ENCODE results near the gene EPS8.

EPS8 gene

GRCh38 chr12:15808250-15808649 is 19.1 kb upstream of the EPS8 start:
- no peak for DNase-seq
- no peak overlapping the region for H3K27ac ChIP-seq (ENCODE audit: low read length, poor library complexity, severe bottlenecking)

GRCh38 chr12:15806826-15807225 is 17.6 kb upstream of the EPS8 start:
- H3K9ac ChIP-seq (ENCODE audit: low read length): no peak overlapping the region
- no peak overlapping the region for H3K23ac ChIP-seq (ENCODE audit: low read length in 2 of 2)
- no peak overlapping the region for H3K14ac ChIP-seq (ENCODE audit: low read length in 2 of 2)
- no peaks in the 10 kb centered on the region for H3K36me3 ChIP-seq (ENCODE audit: control insufficient read depth in 1 of 2, insufficient read depth in 2 of 2, low read depth in 1 of 2, low read length in 2 of 2)
- H2BK120ac ChIP-seq (ENCODE audit: low read depth, low read length): no peak overlapping the region
- H2BK12ac ChIP-seq (ENCODE audit: low read length in 2 of 2): peak overlapping the region in 1 of 2 experiments; percentile 75
- no peak overlapping the region for H3K4me2 ChIP-seq (ENCODE audit: low read length, poor library complexity, severe bottlenecking)
- no peak overlapping the region for H2AFZ ChIP-seq (ENCODE audit: low read depth, low read length)
- H2BK5ac ChIP-seq (ENCODE audit: low read depth, low read length, poor library complexity, severe bottlenecking): no peak overlapping the region
- H3K27me3 ChIP-seq (ENCODE audit: control insufficient read depth in 1 of 2, insufficient read depth in 1 of 2, low read length in 2 of 2): no peaks in the 10 kb centered on the region
- DNase-seq: no peak
- H3K4ac ChIP-seq (ENCODE audit: low read depth in 1 of 2, low read length in 2 of 2): no peak overlapping the region
- H3K9me3 ChIP-seq (ENCODE audit: control insufficient read depth, low read length): no peaks in the 10 kb centered on the region
- no peak overlapping the region for H4K8ac ChIP-seq (ENCODE audit: low read length)
- H3K4me1 ChIP-seq (ENCODE audit: control insufficient read depth, insufficient read depth, low read depth, low read length): peaks cover 2% of the 10 kb centered on the region
- no peaks in the 10 kb centered on the region for H3K79me1 ChIP-seq (replicated peaks; ENCODE audit: low read length, poor library complexity, severe bottlenecking)
- no CpG with 5 or more reads among the region's 1 CpG for WGBS
- no peak overlapping the region for H2AK5ac ChIP-seq (ENCODE audit: low read length, severe bottlenecking)
- no peak overlapping the region for H3K18ac ChIP-seq (ENCODE audit: low read depth in 1 of 2, low read length in 2 of 2)
- H2BK15ac ChIP-seq (ENCODE audit: low read depth, poor library complexity, severe bottlenecking): no peak overlapping the region
- no peak overlapping the region for H4K91ac ChIP-seq (ENCODE audit: low read length)
- no peak overlapping the region for H3K4me3 ChIP-seq (ENCODE audit: insufficient read depth in 1 of 2, low read depth in 1 of 2, low read length in 2 of 2)
- H3K27ac ChIP-seq (ENCODE audit: low read length, poor library complexity, severe bottlenecking): no peak overlapping the region

More at GRCh38 chr12:15808250-15808649, 19.1 kb upstream of the EPS8 start:
- Histone ChIP-seq H3K23ac (ENCODE audit: low read length in 2 of 2) (no peak overlapping the region), H3K79me1 (replicated peaks; ENCODE audit: low read length, poor library complexity, severe bottlenecking) (no peaks in the 10 kb centered on the region), H3K18ac (ENCODE audit: low read depth in 1 of 2, low read length in 2 of 2) (peak overlapping the region; percentile 80 to 93), H2BK5ac (ENCODE audit: low read depth, low read length, poor library complexity, severe bottlenecking) (no peak overlapping the region), H3K36me3 (ENCODE audit: control insufficient read depth in 1 of 2, insufficient read depth in 2 of 2, low read depth in 1 of 2, low read length in 2 of 2) (no peaks in the 10 kb centered on the region), H3K14ac (ENCODE audit: low read length in 2 of 2) (no peak overlapping the region), H2BK120ac (ENCODE audit: low read depth, low read length) (no peak overlapping the region), H2BK15ac (ENCODE audit: low read depth, poor library complexity, severe bottlenecking) (no peak overlapping the region), H2BK12ac (ENCODE audit: low read length in 2 of 2) (peak overlapping the region; percentile 28 to 77), H3K4me1 (ENCODE audit: control insufficient read depth, insufficient read depth, low read depth, low read length) (peaks cover 2% of the 10 kb centered on the region), H3K4ac (ENCODE audit: low read depth in 1 of 2, low read length in 2 of 2) (peak overlapping the region in 1 of 2 experiments; percentile 49), H2AK5ac (ENCODE audit: low read length, severe bottlenecking) (no peak overlapping the region), H3K27me3 (ENCODE audit: control insufficient read depth in 1 of 2, insufficient read depth in 1 of 2, low read length in 2 of 2) (no peaks in the 10 kb centered on the region), H3K4me3 (ENCODE audit: insufficient read depth in 1 of 2, low read depth in 1 of 2, low read length in 2 of 2) (no peak overlapping the region), H3K9me3 (ENCODE audit: control insufficient read depth, low read length) (no peaks in the 10 kb centered on the region), H2AFZ (ENCODE audit: low read depth, low read length) (no peak overlapping the region), H3K4me2 (ENCODE audit: low read length, poor library complexity, severe bottlenecking) (no peak overlapping the region), H4K8ac (ENCODE audit: low read length) (no peak overlapping the region), H3K9ac (ENCODE audit: low read length) (no peak overlapping the region), H4K91ac (ENCODE audit: low read length) (peak overlapping the region; percentile 25)
- WGBS: no CpG with 5 or more reads among the region's 2 CpGs

DNA sequence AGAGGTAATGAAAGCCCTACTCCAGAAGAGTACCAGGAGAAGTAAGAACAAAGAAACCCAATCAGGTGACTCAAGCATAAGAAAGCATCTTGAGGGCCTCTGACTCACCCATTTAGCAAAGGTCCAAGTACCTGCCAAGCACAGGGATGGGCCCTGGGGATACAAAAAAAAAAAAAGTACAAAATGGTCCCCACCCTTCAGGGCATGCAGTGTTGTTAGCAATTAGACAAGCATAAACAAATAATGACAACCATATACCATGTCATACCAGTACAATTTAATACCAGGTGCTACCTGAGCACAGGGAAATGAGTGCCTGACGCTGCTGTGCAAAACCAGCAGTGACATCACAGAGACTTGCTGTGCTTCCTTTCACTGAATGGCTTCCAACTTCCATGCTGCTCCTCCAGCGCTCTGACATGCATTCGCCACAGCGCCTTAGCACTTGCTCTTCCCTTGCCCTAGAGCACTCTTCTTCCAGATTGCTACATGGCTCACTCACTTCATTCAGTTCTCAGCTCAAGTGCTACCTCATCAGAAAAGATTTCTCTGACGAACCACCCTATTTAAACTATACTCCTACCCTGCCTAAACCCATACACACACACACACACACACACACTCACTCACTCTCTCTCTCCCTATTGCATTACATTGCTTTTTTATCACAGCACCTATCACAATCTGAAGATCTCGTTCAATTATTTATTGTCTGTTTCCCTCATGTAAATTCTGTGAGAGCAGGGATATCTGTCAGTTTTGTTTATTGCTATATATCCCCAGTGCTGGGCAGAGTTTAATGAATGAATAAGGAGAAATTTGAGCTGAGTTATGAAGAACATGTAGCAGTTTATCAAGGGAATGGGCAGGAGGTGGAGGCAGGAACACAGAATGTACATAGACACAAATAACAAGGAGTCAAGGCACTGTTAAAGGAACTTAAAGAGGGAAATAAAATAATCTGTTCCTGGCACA is 12.9 kb upstream of the EPS8 start:
- no peak overlapping the region for H3K9ac ChIP-seq (ENCODE audit: low read length)
- no peak overlapping the region for H3K27ac ChIP-seq (ENCODE audit: low read length, poor library complexity, severe bottlenecking)
- WGBS: 94% methylated on average over 6 of the region's 6 CpGs
- no peaks in the 10 kb centered on the region for H3K79me1 ChIP-seq (replicated peaks; ENCODE audit: low read length, poor library complexity, severe bottlenecking)
- H3K18ac ChIP-seq (ENCODE audit: low read depth in 1 of 2, low read length in 2 of 2): no peak overlapping the region
- H4K91ac ChIP-seq (ENCODE audit: low read length): peak overlapping the region; percentile 4
- no peak overlapping the region for H2BK120ac ChIP-seq (ENCODE audit: low read depth, low read length)
- H3K4me3 ChIP-seq (ENCODE audit: insufficient read depth in 1 of 2, low read depth in 1 of 2, low read length in 2 of 2): no peak overlapping the region
- H3K23ac ChIP-seq (ENCODE audit: low read length in 2 of 2): no peak overlapping the region
- no peak overlapping the region for H2BK12ac ChIP-seq (ENCODE audit: low read length in 2 of 2)
- H3K14ac ChIP-seq (ENCODE audit: low read length in 2 of 2): no peak overlapping the region
- H3K36me3 ChIP-seq (ENCODE audit: control insufficient read depth in 1 of 2, insufficient read depth in 2 of 2, low read depth in 1 of 2, low read length in 2 of 2): no peaks in the 10 kb centered on the region
- no peak overlapping the region for H3K4ac ChIP-seq (ENCODE audit: low read depth in 1 of 2, low read length in 2 of 2)
- H2AK5ac ChIP-seq (ENCODE audit: low read length, severe bottlenecking): no peak overlapping the region
- no peak overlapping the region for H2AFZ ChIP-seq (ENCODE audit: low read depth, low read length)
- no peak overlapping the region for H3K4me2 ChIP-seq (ENCODE audit: low read length, poor library complexity, severe bottlenecking)
- no peaks in the 10 kb centered on the region for H3K27me3 ChIP-seq (ENCODE audit: control insufficient read depth in 1 of 2, insufficient read depth in 1 of 2, low read length in 2 of 2)
- H3K9me3 ChIP-seq (ENCODE audit: control insufficient read depth, low read length): no peaks in the 10 kb centered on the region
- no peaks in the 10 kb centered on the region for H3K4me1 ChIP-seq (ENCODE audit: control insufficient read depth, insufficient read depth, low read depth, low read length)
- no peak overlapping the region for H4K8ac ChIP-seq (ENCODE audit: low read length)
- no peak overlapping the region for H2BK15ac ChIP-seq (ENCODE audit: low read depth, poor library complexity, severe bottlenecking)
- no peak overlapping the region for H2BK5ac ChIP-seq (ENCODE audit: low read depth, low read length, poor library complexity, severe bottlenecking)
- DNase-seq: peak; percentile 47

- 66% methylated on average over 2 of the region's 3 CpGs for WGBS
- H3K4me2 ChIP-seq (ENCODE audit: low read length, poor library complexity, severe bottlenecking): no peak overlapping the region
- no peak overlapping the region for H2AK5ac ChIP-seq (ENCODE audit: low read length, severe bottlenecking)
These were observed 11.1 kb upstream of the EPS8 start for GRCh38 chr12:15800278-15800677.

More at GRCh38 chr12:15800278-15800677, 11.1 kb upstream of the EPS8 start:
- Histone ChIP-seq H4K8ac (ENCODE audit: low read length) (no peak overlapping the region), H2BK12ac (ENCODE audit: low read length in 2 of 2) (no peak overlapping the region), H3K27me3 (ENCODE audit: control insufficient read depth in 1 of 2, insufficient read depth in 1 of 2, low read length in 2 of 2) (no peaks in the 10 kb centered on the region), H2BK15ac (ENCODE audit: low read depth, poor library complexity, severe bottlenecking) (no peak overlapping the region), H3K18ac (ENCODE audit: low read depth in 1 of 2, low read length in 2 of 2) (no peak overlapping the region), H2BK120ac (ENCODE audit: low read depth, low read length) (no peak overlapping the region), H3K9me3 (ENCODE audit: control insufficient read depth, low read length) (no peaks in the 10 kb centered on the region), H2BK5ac (ENCODE audit: low read depth, low read length, poor library complexity, severe bottlenecking) (no peak overlapping the region), H3K14ac (ENCODE audit: low read length in 2 of 2) (no peak overlapping the region), H2AFZ (ENCODE audit: low read depth, low read length) (no peak overlapping the region), H3K36me3 (ENCODE audit: control insufficient read depth in 1 of 2, insufficient read depth in 2 of 2, low read depth in 1 of 2, low read length in 2 of 2) (no peaks in the 10 kb centered on the region), H3K23ac (ENCODE audit: low read length in 2 of 2) (no peak overlapping the region), H3K4me3 (ENCODE audit: insufficient read depth in 1 of 2, low read depth in 1 of 2, low read length in 2 of 2) (no peak overlapping the region), H3K4ac (ENCODE audit: low read depth in 1 of 2, low read length in 2 of 2) (no peak overlapping the region), H3K4me1 (ENCODE audit: control insufficient read depth, insufficient read depth, low read depth, low read length) (no peaks in the 10 kb centered on the region), H3K79me1 (replicated peaks; ENCODE audit: low read length, poor library complexity, severe bottlenecking) (no peaks in the 10 kb centered on the region), H4K91ac (ENCODE audit: low read length) (no peak overlapping the region), H3K27ac (ENCODE audit: low read length, poor library complexity, severe bottlenecking) (no peak overlapping the region), H3K9ac (ENCODE audit: low read length) (no peak overlapping the region)
- no peak for DNase-seq

Measured in mesenchymal stem cell (in vitro differentiated cells and primary cell).